ENCODE data around the gene PTGIS. TPM values are rescaled to one million over a fixed set of nuclear protein-coding genes. Genes with fewer than 3 reads are reported as not detected.
"Not testable (repeated sequence)": the region's sequence is repeated elsewhere in the genome, so short reads cannot be mapped to it uniquely, and the experiment has no call there.

PTGIS gene
- total RNA-seq, 2 donors from 2014 or later: 14.1 to 20.9 TPM

DNA sequence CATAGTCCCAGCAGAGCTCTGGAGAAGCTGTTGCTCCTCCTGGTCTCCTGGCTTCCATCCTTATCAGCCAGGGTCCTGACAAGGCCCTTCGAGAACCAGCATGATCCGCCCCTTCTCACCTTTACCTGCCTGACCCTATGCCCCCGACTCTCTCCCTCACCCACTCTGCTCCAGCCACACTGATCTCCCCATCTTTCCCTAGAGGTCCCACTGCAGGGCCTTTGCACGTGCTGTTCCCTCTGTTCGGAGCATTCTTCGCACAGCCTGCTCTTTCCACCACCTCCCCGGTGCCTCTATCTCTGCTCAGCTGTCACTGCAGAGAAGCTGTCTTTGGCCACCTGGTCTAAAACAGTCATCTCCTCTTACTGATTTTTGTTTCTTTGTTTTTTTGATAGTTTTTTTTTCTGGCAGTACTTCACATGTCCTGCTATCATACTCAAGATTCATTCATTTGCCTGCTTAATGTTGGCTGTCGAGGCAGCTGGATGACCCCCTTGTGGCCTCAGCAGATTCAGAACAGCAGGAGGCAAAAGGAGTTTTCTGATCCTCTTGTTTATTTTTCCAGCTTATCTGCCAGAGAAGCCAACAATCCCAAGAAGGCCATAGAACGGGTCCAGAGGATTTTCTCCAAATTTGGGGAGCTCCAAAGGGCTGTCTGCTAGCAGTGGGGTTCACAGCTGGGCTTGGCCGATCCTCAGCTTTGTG is 1.6 kb upstream of the PTGIS start:
- TF ChIP-seq, protein P1, sequence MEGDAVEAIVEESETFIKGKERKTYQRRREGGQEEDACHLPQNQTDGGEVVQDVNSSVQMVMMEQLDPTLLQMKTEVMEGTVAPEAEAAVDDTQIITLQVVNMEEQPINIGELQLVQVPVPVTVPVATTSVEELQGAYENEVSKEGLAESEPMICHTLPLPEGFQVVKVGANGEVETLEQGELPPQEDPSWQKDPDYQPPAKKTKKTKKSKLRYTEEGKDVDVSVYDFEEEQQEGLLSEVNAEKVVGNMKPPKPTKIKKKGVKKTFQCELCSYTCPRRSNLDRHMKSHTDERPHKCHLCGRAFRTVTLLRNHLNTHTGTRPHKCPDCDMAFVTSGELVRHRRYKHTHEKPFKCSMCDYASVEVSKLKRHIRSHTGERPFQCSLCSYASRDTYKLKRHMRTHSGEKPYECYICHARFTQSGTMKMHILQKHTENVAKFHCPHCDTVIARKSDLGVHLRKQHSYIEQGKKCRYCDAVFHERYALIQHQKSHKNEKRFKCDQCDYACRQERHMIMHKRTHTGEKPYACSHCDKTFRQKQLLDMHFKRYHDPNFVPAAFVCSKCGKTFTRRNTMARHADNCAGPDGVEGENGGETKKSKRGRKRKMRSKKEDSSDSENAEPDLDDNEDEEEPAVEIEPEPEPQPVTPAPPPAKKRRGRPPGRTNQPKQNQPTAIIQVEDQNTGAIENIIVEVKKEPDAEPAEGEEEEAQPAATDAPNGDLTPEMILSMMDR (conservative IDR thresholded peaks at IDR 0.05): peak; percentile 20
- H3K27ac ChIP-seq (ENCODE audit: low read depth, low read length): no peak overlapping the region
- no peak overlapping the region for H3K9ac ChIP-seq (ENCODE audit: extremely low read depth, low read length, poor library complexity, severe bottlenecking)
- no peaks in the 10 kb centered on the region for H3K9me3 Mint-ChIP-seq
- H3K4me3 Mint-ChIP-seq: peak overlapping the region; percentile 56
- WGBS, 2 experiments (ENCODE audit: insufficient coverage in 1 of 2, insufficient read length in 1 of 2): 75 to 83% methylated on average over 6 to 10 of the region's 10 CpGs
- peak; percentile 64 for DNase-seq
- no peaks in the 10 kb centered on the region for H3K27me3 Mint-ChIP-seq (ENCODE audit: insufficient read depth)
- no peaks in the 10 kb centered on the region for H3K36me3 Mint-ChIP-seq (ENCODE audit: low read depth)
- H3K4me3 ChIP-seq (ENCODE audit: low read length): no peak overlapping the region
- peaks cover 5% of the 10 kb centered on the region for H3K4me1 ChIP-seq (ENCODE audit: control insufficient read depth, insufficient read depth, low read length)
- H3K27me3 ChIP-seq (ENCODE audit: control insufficient read depth, insufficient read depth, low read length, poor library complexity, severe bottlenecking): peaks cover 8% of the 10 kb centered on the region
- no peaks in the 10 kb centered on the region for H3K9me3 ChIP-seq (ENCODE audit: control insufficient read depth, low read length)
- peak overlapping the region; percentile 28 for H3K27ac Mint-ChIP-seq
- no peaks in the 10 kb centered on the region for H3K36me3 ChIP-seq (ENCODE audit: control insufficient read depth, insufficient read depth, low read length)
- H3K4me1 Mint-ChIP-seq: peaks cover 24% of the 10 kb centered on the region

DNA sequence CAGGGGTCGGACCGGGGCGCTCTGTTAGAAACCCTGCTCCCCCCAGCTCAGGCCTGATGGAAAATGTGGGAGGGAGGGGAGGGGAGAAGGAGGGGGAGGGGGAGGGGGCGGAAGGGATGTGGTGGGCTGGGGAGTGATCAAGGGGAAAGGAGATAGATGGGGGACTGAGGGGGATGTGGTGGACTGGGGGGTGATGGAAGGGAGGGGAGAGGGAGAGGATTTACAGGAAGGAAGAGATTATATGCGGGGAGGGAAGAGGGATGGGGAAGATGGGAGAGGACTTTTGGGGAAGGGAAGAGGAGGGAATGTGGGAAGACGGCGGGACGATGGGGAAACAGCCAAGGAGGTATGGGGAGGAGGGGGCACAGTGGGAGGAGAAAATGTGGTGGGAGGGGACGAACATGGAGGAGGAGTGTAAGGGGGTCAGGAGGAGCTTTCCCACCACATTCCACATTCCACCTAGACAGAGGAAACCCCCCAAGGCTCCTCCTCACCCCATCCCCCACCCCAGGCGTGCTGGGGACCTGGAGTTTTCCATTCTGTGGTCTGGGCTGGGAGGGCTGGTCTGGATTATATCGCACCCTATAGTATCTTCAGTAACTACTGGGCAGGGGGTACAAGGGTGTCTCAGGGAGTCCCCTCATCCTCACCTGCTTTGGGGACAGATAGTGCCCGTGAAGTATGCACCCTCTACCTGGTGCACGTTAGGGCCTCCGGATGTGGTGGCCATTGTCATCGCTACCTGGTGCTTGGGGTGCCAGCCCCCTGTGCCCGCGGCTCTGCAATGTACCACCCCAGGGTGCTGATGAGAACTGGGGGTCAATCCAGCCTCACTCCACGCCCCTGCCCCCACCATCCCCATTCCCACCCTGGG is 578 bp upstream of the PTGIS start:
- Histone ChIP-seq H3K4me3 (ENCODE audit: low read length) (peak overlapping the region; percentile 14), H3K9ac (ENCODE audit: extremely low read depth, low read length, poor library complexity, severe bottlenecking) (peak overlapping the region; percentile 13), H3K9me3 (ENCODE audit: control insufficient read depth, low read length) (no peaks in the 10 kb centered on the region), H3K36me3 (ENCODE audit: control insufficient read depth, insufficient read depth, low read length) (no peaks in the 10 kb centered on the region), H3K27me3 (ENCODE audit: control insufficient read depth, insufficient read depth, low read length, poor library complexity, severe bottlenecking) (peaks cover 8% of the 10 kb centered on the region), H3K27ac (ENCODE audit: low read depth, low read length) (no peak overlapping the region), H3K4me1 (ENCODE audit: control insufficient read depth, insufficient read depth, low read length) (peaks cover 5% of the 10 kb centered on the region)
- WGBS, 2 experiments (ENCODE audit: insufficient coverage in 1 of 2, insufficient read length in 1 of 2): 38 to 53% methylated on average over 7 to 13 of the region's 18 CpGs
- Mint-ChIP-seq H3K4me1 (peaks cover 24% of the 10 kb centered on the region), H3K27me3 (ENCODE audit: insufficient read depth) (no peaks in the 10 kb centered on the region), H3K9me3 (no peaks in the 10 kb centered on the region), H3K4me3 (peak overlapping the region; percentile 56), H3K27ac (peak overlapping the region; percentile 75), H3K36me3 (ENCODE audit: low read depth) (no peaks in the 10 kb centered on the region)
- peak; percentile 94 for DNase-seq
- TF ChIP-seq, protein P1 (conservative IDR thresholded peaks at IDR 0.05): no peak

DNA sequence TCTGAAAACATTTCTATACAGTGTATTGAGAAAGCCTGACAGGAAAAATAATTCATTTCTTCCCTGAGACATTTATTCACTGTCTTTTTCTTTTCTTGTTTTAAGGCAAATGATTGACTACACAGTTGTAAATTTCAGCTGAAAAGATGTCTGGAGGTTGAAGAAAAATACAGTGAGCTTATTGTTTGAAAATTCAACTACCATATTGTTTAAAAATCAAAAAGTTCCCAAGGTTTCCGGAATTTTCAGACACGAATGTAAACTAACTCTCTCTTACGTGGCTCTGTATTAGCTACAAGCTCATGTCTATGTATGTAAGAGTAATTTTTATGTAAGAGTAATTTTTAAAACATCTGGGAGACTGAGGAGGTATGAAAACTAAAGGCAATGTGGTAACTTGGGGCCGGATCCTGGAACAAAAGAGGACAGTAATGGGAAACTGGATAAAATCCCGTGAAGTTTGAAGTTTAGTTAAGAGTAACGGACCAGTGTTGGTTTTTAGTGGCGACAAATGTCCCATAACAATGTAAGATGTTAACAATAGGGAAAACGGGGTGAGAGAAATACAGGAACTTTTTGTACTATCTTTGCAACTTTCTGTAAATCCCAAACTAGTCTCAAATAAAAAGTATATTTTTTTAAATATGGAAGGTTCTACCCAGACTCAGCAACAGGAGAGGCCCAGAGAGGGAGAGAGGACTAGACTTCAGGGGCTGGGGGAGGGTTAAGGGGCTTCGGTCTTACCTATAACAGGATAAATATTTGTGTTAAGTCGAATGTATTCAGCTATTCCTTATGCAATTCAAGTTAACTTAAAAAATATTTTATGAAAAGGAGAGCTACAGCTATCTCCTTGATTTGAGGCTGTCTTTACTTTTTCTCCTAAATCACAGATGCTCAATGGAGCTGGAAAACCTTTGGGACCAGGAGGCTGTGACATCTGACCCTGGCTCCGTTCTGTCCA is 1.3 kb downstream of the PTGIS start:
- Mint-ChIP-seq H3K9me3 (no peaks in the 10 kb centered on the region), H3K4me1 (peaks cover 21% of the 10 kb centered on the region), H3K27ac (no peak overlapping the region), H3K4me3 (peak overlapping the region; percentile 56), H3K36me3 (ENCODE audit: low read depth) (no peaks in the 10 kb centered on the region), H3K27me3 (ENCODE audit: insufficient read depth) (no peaks in the 10 kb centered on the region)
- DNase-seq: no peak
- Histone ChIP-seq H3K9me3 (ENCODE audit: control insufficient read depth, low read length) (no peaks in the 10 kb centered on the region), H3K4me3 (ENCODE audit: low read length) (peak overlapping the region; percentile 81), H3K4me1 (ENCODE audit: control insufficient read depth, insufficient read depth, low read length) (peaks cover 5% of the 10 kb centered on the region), H3K27me3 (ENCODE audit: control insufficient read depth, insufficient read depth, low read length, poor library complexity, severe bottlenecking) (peaks cover 8% of the 10 kb centered on the region), H3K9ac (ENCODE audit: extremely low read depth, low read length, poor library complexity, severe bottlenecking) (no peak overlapping the region), H3K36me3 (ENCODE audit: control insufficient read depth, insufficient read depth, low read length) (no peaks in the 10 kb centered on the region), H3K27ac (ENCODE audit: low read depth, low read length) (peak overlapping the region; percentile 8)
- TF ChIP-seq, protein P1 (conservative IDR thresholded peaks at IDR 0.05): no peak
- WGBS, 2 experiments (ENCODE audit: insufficient coverage in 1 of 2, insufficient read length in 1 of 2): 77 to 81% methylated on average over 8 to 11 of the region's 11 CpGs

DNA sequence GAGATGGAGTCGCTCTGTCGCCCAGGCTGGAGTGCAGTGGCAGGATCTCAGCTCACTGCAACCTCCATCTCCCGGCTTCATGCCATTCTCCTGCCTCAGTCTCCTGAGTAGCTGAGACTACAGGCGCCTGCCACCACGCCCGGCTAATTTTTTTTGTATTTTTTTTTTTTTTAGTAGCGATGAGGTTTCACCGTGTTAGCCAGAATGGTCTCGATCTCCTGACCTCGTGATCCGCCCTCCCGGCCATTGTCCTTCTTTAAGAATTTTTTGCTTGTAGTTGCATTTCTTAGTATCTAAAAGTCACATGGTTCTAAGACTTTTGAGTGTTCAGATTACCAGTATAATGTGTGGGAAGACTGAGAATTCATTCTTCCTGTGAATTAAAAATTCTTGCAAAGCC is 2.9 kb downstream of the PTGIS start:
- not testable (repeated sequence) for H3K9ac ChIP-seq (ENCODE audit: extremely low read depth, low read length, poor library complexity, severe bottlenecking); H3K36me3 ChIP-seq (ENCODE audit: control insufficient read depth, insufficient read depth, low read length); H3K27ac ChIP-seq (ENCODE audit: low read depth, low read length); H3K4me1 ChIP-seq (ENCODE audit: control insufficient read depth, insufficient read depth, low read length); DNase-seq; H3K4me3 Mint-ChIP-seq; H3K36me3 Mint-ChIP-seq (ENCODE audit: low read depth); H3K9me3 ChIP-seq (ENCODE audit: control insufficient read depth, low read length); H3K27me3 ChIP-seq (ENCODE audit: control insufficient read depth, insufficient read depth, low read length, poor library complexity, severe bottlenecking); H3K27me3 Mint-ChIP-seq (ENCODE audit: insufficient read depth); H3K9me3 Mint-ChIP-seq; H3K4me3 ChIP-seq (ENCODE audit: low read length); H3K27ac Mint-ChIP-seq
- peaks cover 13% of the 10 kb centered on the region for H3K4me1 Mint-ChIP-seq
- 94 to 96% methylated on average over 10 to 12 of the region's 12 CpGs for WGBS, 2 experiments (ENCODE audit: insufficient coverage in 1 of 2, insufficient read length in 1 of 2)

Data from endodermal cell (in vitro differentiated cells).